HG03039 (cell line): Measurements from ENCODE around the gene IZUMO2.
"Not testable (repeated sequence)": the region's sequence is repeated elsewhere in the genome, so short reads cannot be mapped to it uniquely, and the experiment has no call there.

Source experiments
- ATAC-seq: cut with Tn5 transposase; IDR thresholded peaks from one replicate; pipeline ENCODE4 v1.9.1; 2021; ENCODE audit warnings: mild to moderate bottlenecking, moderate library complexity; ENCODE audit not compliant: unreplicated experiment

The IZUMO2 gene

GRCh38 chr19:50140118-50140845, 22.8 kb downstream of the IZUMO2 start:
- not testable (repeated sequence) for ATAC-seq

GRCh38 chr19:50136603-50137365, 26.3 kb downstream of the IZUMO2 start:
- ATAC-seq = not testable (repeated sequence)

GRCh38 chr19:50135856-50136602, 27.1 kb downstream of the IZUMO2 start:
- not testable (repeated sequence) for ATAC-seq

- ATAC-seq = not testable (repeated sequence)
Observed at GRCh38 chr19:50134777-50135719, 28.0 kb downstream of the IZUMO2 start.

GRCh38 chr19:50133518-50134492, 29.3 kb downstream of the IZUMO2 start:
- ATAC-seq = not testable (repeated sequence)

GRCh38 chr19:50104012-50104411, 59.1 kb downstream of the IZUMO2 start:
- not testable (repeated sequence) for ATAC-seq

- ATAC-seq = not testable (repeated sequence)
Observed at GRCh38 chr19:50103405-50103804, 59.7 kb downstream of the IZUMO2 start.
